Right ventricle myocardium superior (tissue), 1 donor: ENCODE results near the gene ATP11A. TPM values are rescaled to one million over a fixed set of nuclear protein-coding genes. Genes with fewer than 3 reads are reported as not detected.
"Not testable (repeated sequence)": the region's sequence is repeated elsewhere in the genome, so short reads cannot be mapped to it uniquely, and the experiment has no call there.

ENCODE experiments used
- ATAC-seq: fragments of 200-7000 bp; cut with Tn5 transposase; one replicate; pipeline ENCODE4 v1.9.1; 2020; ENCODE audit warnings: mild to moderate bottlenecking; ENCODE audit not compliant: poor library complexity
- DNase-seq: peaks from one replicate; pipeline ENCODE4 v3.0.0-alpha.2; 2020
- intact Hi-C: fragments of 100-400 bp; cut with DNase I; formaldehyde crosslinking; loops from one replicate; pipeline ENCODE4 v1.11.2; 2022
- total RNA-seq: library from RNA; stranded (reverse); fragmentation: NEBNext Ultra II Directional; extraction: Animal tissue kit (Norgen Biotek cat#: 25700); gene quantifications from one replicate; pipeline ENCODE4 v1.2.1, GENCODE V29; 2021
- donor health status: DM: no; HTN: yes; CAD: no; lungs with severe emphysema.

ATP11A gene
- total RNA-seq, 1 donor from 2014 or later: 73.6 TPM

DNA sequence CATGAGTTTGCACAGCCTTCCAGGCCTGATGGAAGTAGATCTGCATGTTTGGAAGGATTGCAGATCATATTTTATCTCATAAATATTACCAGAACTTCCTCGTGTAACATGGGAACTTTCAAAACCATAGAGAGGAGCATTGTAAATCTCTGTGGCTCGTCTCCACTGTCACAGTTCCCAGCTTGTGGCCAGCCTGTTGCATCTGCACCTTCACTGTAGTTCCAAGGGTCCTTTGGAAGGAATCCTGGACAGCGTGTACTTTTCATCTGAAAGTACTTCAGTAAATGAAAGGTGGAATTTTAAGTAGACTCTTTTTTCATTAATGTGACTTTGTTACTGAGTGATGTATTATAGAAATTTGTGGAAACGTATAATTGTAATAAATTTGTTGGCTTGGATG lies 105.4 kb downstream of the ATP11A start:
- intact Hi-C loops: no loop called here
- no peak for ATAC-seq
- no peak for DNase-seq

GRCh38 chr13:112796190-112796915 lies 106.5 kb downstream of the ATP11A start:
- DNase-seq (no peak), ATAC-seq (peak; percentile 32)
- intact Hi-C loops: no loop called here

DNA sequence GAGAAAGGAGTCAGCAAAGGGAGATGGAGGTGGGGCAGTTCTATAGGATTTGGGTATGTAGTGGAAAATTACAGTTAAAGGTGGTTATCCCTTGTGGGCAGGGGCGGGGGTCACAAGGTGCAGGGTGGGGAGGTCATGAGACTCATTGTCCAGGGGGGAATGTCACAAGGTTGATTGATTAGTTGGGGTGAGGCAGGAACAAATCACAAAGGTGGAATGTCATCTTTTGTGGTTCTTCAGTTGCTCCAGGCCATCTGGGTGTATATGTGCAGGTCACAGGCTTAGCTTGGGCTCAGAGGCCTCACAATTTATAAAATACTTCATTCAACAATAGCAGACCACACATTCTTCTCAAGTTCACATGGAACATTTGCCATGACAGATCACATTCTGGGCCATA lies 109.6 kb downstream of the ATP11A start:
- no peak for ATAC-seq
- intact Hi-C loops: no loop called here
- DNase-seq: no peak

DNA sequence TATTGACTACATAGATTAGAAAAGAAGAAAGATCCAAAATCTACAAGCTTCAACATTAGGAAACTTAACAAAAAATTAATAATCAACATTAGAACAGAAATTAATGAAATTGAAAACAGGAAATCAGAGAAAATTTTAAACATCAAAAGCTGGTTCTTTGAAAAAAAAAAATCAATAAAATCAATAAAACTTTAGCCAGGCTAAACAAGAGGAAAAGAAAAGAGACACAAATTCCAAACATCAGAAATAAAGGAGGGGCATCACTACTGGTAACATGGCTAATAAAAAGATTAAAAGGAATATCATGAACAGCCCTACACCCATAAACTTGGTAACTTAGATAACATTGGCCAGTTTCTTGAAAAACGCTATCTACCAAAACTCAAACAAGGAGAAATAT lies 110.2 kb downstream of the ATP11A start:
- ATAC-seq (no peak), DNase-seq (no peak)
- intact Hi-C loops: no loop called here

GRCh38 chr13:112800807-112801206 lies 111.0 kb downstream of the ATP11A start:
- DNase-seq, ATAC-seq, intact Hi-C loops: not testable (repeated sequence)

GRCh38 chr13:112802802-112803195 lies 113.0 kb downstream of the ATP11A start:
- intact Hi-C loops: no loop called here
- ATAC-seq: no peak
- DNase-seq: no peak

DNA sequence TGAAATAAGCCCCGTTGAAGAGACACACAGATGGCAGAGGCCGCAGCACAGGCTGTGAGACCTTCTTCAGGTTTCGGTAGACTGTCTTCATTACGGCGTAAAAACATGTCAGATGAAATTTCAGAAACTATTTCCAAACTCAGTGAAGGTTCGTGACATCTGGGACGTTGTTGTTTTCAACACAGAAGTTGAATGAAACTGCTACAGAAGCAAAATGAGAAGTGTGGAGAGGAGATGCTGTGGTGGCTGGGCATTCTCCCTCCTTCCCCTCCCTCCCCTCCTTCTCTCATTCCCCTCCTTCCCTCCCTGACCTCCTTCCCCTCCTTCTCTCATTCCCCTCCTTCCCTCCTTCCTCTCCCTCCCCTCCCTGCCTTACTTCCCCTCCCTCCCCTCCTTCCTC lies 113.6 kb downstream of the ATP11A start:
- DNase-seq: no peak
- ATAC-seq: no peak
- intact Hi-C loops: no loop called here

DNA sequence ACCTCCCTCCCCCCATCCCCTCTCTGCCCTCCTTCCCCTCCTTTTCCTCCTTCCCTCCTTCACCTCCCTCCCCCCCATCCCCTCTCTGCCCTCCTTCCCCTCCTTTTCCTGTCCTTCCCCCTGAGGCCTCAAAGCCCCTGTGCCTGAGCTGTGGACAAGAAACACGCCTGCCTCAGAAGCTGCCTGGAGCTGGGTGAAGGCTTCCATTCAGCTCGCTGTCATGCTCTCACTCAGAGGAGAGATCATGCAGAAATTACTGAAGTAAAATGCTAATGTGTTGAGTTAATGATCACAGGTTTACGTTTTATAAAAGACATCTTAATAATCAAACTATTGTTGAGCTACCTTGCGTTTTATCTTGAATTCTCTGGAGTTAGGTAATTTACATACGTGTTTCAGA lies 114.5 kb downstream of the ATP11A start:
- DNase-seq (no peak), ATAC-seq (no peak)
- intact Hi-C loops: no loop called here

DNA sequence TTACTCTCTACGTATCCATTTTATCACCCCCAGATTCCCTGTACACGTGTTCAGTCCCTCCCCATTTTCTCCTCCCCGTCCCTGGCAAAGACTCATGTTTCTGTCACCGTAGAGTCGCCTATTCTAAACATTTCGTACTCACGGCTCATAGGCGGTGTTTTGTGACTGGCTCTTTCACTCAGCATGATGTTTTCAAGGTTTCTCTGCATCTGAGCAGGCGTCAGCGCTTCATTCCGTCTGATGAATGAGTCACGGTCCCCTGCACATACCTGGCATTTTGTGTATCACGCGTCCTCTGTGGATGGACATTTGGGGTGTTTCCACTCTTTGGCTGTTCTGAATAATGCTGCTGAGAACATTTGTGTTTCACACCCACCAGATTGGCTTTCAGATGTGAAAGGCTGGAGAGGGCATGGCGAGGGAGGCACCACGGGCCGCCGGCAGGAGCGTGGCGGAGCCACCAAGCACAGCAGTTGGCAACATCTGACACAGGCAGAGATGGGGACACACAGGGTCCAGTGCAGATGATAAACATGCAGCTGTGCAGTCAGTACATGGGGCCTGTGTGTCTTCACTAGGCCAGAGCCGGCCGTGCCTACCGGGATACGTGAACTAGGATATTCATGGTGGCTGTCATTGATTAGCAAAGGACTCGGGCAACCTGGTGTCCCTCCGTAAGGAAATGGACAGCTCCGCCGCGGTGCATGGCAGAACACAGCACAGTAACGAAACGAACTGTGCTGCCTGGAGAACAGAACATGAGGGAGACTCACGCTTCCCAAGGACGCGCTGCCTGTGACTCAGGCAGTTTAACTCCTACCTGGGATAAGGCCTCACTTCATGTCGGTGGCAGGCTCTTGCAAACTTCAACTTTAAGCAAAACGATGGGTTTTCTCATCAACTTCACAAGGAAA lies 117.2 kb downstream of the ATP11A start:
- DNase-seq (no peak), ATAC-seq (no peak)
- intact Hi-C loops: no loop called here

DNA sequence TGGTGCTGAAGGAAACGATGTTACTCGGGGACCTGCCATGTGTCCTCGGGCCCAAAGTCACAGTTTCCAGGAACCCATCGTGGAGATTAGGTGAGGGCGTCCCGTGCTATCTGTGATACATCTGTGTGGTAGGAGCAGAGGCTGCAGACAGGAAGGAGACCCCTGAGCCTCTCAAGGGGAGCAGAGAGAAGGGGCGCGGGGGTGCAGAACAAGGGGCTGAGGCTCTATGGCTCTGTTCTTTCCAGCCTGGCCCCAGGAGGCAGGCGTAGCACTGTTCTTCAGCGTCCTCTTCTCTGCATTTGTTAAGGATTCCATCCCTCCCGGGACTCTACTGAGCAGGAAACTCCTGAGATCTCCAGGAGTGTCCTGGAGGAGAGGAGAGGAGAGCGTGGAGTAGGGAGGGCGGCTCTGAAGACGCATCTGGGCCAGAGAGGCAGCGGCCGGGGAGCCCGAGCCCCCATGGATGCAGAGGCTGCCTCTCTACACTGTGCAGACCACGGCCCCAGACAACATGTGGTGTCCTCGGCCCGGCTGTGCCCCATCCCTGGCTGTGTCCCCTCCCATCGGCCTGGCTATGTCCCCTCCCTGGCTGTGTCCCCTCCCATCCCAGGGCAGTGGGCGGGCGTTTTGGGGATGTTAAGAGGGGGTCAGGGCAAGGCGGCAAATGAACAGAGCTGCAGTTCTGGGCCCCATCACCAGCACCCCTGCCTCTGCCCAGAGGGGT lies 118.0 kb downstream of the ATP11A start:
- intact Hi-C loops: no loop called here
- DNase-seq (no peak), ATAC-seq (no peak)

GRCh38 chr13:112808377-112809140 lies 118.7 kb downstream of the ATP11A start:
- intact Hi-C loops: no loop called here
- DNase-seq (no peak), ATAC-seq (no peak)

DNA sequence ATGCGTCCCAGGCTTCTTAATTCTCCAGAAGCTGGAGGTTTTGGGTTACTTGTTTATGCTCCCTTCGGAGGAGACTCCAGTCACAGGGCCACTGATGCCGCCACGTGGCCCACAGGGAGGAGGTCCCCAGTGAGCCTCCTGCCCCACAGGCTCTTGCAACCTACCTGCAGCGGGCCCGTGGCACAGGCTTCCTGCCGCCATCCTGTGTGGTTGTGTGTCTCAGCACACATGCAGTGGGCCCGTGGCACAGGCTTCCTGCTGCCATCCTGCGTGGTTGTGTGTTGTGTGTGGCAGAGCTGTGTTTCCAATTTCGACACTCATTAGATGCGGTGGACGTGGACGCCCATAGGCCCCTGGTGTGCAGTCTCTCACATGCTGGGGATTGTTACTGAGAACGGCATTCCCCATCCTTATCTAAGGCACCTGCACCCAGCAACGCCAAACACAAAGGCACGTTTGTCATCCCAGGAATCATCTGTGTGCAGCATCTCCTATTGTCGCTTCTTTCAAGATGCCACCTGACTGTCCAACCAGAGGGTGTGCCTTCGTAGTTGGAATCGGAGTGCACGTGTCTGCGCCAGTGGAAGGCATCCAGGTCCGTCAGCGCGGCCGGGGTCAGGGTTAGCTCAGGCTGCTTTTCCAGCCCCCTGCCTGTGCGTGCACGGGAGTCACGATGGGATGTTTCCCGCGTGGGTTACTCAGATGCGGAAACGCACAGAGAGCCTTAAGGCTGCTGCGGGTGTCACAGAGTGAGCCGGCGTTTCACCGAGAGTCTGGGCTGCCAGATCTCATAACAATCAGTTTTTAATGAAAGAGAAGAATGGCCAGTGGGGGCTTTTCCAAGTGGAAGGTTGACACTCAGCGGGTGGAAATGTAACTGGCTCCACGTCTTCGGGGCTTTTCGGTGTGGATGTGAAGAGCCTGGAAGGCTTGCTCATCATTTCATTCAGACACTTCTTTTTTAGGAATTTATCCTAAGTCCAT lies 119.8 kb downstream of the ATP11A start:
- no peak for DNase-seq
- ATAC-seq: no peak
- intact Hi-C loops: no loop called here

DNA sequence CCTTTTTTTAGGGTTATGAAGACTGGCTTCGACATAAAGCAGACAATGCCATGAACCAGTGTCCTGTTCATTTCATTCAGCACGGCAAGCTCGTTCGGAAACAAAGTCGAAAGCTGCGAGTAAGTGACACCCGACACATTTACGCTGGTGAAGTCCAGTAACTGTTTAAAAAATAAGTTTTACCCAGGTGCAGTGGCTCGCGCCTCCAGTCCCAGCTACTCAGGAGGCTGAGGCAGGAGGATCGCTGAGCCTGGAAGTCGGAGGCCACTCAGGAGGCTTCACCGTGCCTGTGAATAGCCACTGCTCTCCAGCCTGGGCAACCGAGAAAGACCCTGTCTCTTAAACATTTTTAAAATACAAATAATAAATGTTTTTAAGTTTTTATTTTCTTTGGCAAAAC lies 120.8 kb downstream of the ATP11A start:
- intact Hi-C loops: no loop called here
- DNase-seq (no peak), ATAC-seq (no peak)

DNA sequence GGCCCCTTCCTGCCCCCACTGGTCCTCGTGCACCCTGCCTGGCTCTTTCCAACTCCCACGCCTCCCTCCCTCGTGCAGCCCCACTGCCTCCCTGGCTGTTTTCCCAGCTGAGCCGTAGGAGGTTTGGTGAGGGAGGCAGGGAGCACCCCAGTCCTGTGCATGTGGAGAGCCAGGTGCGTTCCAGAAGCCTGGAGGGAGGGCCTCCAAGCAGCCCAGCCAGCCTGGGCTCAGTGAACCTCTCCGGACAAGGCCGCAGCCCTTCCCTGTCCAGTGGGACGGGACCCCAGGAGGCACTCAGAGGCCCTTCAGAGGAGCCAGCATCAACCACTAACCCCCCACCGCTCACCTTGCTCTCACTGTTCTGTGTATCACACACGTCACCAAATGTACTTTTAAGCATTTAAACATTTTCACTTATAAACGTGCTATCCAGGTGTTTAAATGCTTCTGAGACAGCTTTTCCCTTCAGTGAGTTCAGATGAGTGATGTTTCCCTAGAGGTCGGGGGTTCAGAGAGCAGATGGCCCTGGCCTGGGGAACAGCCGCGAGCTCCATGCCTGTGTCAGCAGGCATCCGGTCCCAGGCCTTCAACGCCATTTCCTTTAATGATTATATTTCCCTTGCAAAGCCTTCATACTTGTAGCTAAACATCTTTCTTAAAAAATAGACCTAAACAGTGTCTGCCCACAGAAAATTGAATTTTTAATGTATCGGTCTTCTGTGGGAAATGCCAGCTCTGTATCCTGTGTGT lies 122.6 kb downstream of the ATP11A start:
- no peak for DNase-seq
- no peak for ATAC-seq
- intact Hi-C loops: no loop called here

GRCh38 chr13:112813552-112813951 lies 123.7 kb downstream of the ATP11A start:
- ATAC-seq: no peak
- intact Hi-C loops: no loop called here

GRCh38 chr13:112814905-112815585 lies 125.2 kb downstream of the ATP11A start:
- ATAC-seq (peak; percentile 79), DNase-seq (peak; percentile 65)
- intact Hi-C loops: no loop called here

More at GRCh38 chr13:112813552-112813951, 123.7 kb downstream of the ATP11A start:
- DNase-seq: no peak
